OCI-LY7 (cell line): Measurements from ENCODE around the gene MRPL57. TPM values are rescaled to one million over a fixed set of nuclear protein-coding genes. Genes with fewer than 3 reads are reported as not detected.
"Not testable (repeated sequence)": the region's sequence is repeated elsewhere in the genome, so short reads cannot be mapped to it uniquely, and the experiment has no call there.

ENCODE experiments used
- BruUV-seq: library from RNA; stranded (reverse); fragments of 400-500 nt; replicated peaks from 2 replicates; lab custom pipeline; 2021; lab: Mats Ljungman, UMichigan
- CTCF ChIA-PET: fragments of 300-600 bp; sonication (Branson Sonifier 250); formaldehyde crosslinking; loops from one replicate; lab custom pipeline; 2022; ENCODE audit warnings: antibody characterized with exemption; ENCODE audit not compliant: unreplicated experiment; lab: Charles Lee
- POLR2A ChIA-PET: fragments of 300-600 bp; sonication (Branson Sonifier 250); formaldehyde crosslinking; loops from one replicate; lab custom pipeline; 2022; ENCODE audit warnings: antibody characterized with exemption; lab: Charles Lee
- DNase-seq: peaks from one replicate; pipeline ENCODE4 v3.0.0-alpha.2; 2015; ENCODE audit warnings: low spot score
- H2AFZ ChIP-seq: fragments of 200-600 bp; sonication (generic), shearing (Covaris generic); 2 replicates; pipeline ENCODE4 v1.6.1; 2014; ENCODE audit warnings: mild to moderate bottlenecking, antibody characterized with exemption, low read length, moderate library complexity
- H3K27ac ChIP-seq: fragments of 200-600 bp; sonication (generic); 2 replicates; pipeline ENCODE4 v1.5.1; 2014; ENCODE audit warnings: mixed run types, low read depth, mild to moderate bottlenecking, moderate library complexity, low read length, inconsistent platforms; ENCODE audit not compliant: poor library complexity, severe bottlenecking
- H3K36me3 ChIP-seq: fragments of 200-600 bp; sonication (generic); 2 replicates; pipeline ENCODE4 v1.6.1; 2014; ENCODE audit warnings: mild to moderate bottlenecking, antibody characterized with exemption, low read length, moderate library complexity, mixed read lengths; ENCODE audit not compliant: insufficient read depth
- H3K4me1 ChIP-seq: fragments of 200-600 bp; sonication (generic); 2 replicates; pipeline ENCODE4 v1.5.1; 2014; ENCODE audit warnings: mild to moderate bottlenecking, low read length; ENCODE audit not compliant: insufficient read depth, poor library complexity, severe bottlenecking
- H3K4me2 ChIP-seq: fragments of 200-600 bp; sonication (generic); 2 replicates; pipeline ENCODE4 v1.6.1; 2014; ENCODE audit warnings: mild to moderate bottlenecking, low read length
- H3K4me3 ChIP-seq: fragments of 200-600 bp; sonication (generic); 2 replicates; pipeline ENCODE4 v1.5.1; 2014; ENCODE audit warnings: mild to moderate bottlenecking, low read depth, low read length; ENCODE audit not compliant: poor library complexity, severe bottlenecking
- H3K79me2 ChIP-seq: fragments of 200-600 bp; sonication (generic); 2 replicates; pipeline ENCODE4 v1.6.1; 2016; ENCODE audit warnings: low read depth, mild to moderate bottlenecking, low read length, moderate library complexity, mixed read lengths; ENCODE audit not compliant: insufficient read depth
- H3K9me2 ChIP-seq: fragments of 200-600 bp; sonication (generic); 2 replicates; pipeline ENCODE4 v1.6.1; 2016; ENCODE audit warnings: mild to moderate bottlenecking, low read length, mixed read lengths; ENCODE audit not compliant: insufficient read depth
- H3K9me3 ChIP-seq: fragments of 200-600 bp; sonication (generic); 2 replicates; pipeline ENCODE4 v1.6.1; 2014; ENCODE audit warnings: mild to moderate bottlenecking, mixed run types, low read length, mixed read lengths
- H4K20me1 ChIP-seq: fragments of 200-600 bp; sonication (generic); 2 replicates; pipeline ENCODE4 v1.6.1; 2014; ENCODE audit warnings: mild to moderate bottlenecking, antibody characterized with exemption, low read length, moderate library complexity, mixed read lengths; ENCODE audit not compliant: insufficient read depth
- CTCF ChIP-seq: fragments of 200-600 bp; sonication (generic); conservative IDR thresholded peaks from 2 replicates; pipeline ENCODE4 v1.5.1; 2014; ENCODE audit warnings: mild to moderate bottlenecking, antibody characterized with exemption, low read length, moderate library complexity, mixed read lengths
- EZH2phosphoT487 ChIP-seq: fragments of 200-600 bp; sonication (generic); IDR thresholded peaks from 2 replicates; pipeline ENCODE4 v1.6.1; 2018; ENCODE audit warnings: low read depth, borderline replicate concordance, mild to moderate bottlenecking, mixed run types, antibody characterized with exemption, low read length, moderate library complexity, mixed read lengths
- intact Hi-C: fragments of 100-400 bp; cut with micrococcal nuclease; formaldehyde crosslinking; loops from one replicate; pipeline ENCODE4 v1.10.0; 2022; ENCODE audit not compliant: unreplicated experiment
- total RNA-seq, 2 experiments: library from RNA; depleted of rRNA in 1 of 2; stranded (reverse); fragments of >200 nt in 1 of 2; shearing (Covaris generic) in 1 of 2; gene quantifications; 2 replicates each; pipeline ENCODE4 v1.2.3, GENCODE V29; 2014 to 2022

Gene MRPL57
- total RNA-seq, 2 experiments from 2014 or later, result 26.3 to 52.9 TPM

GRCh38 chr13:21176982-21177284 is 475 bp downstream of the MRPL57 start:
- peaks cover 30% of the 10 kb centered on the region for H3K4me1 ChIP-seq
- intact Hi-C loops, result loop anchor here (2.0 to 5.0 kb wide), 4 partner anchors 122 to 495 kb away; partner anchors contain the start of genes FGF9 and MICU2
- H4K20me1 ChIP-seq, result peaks cover 7% of the 10 kb centered on the region
- ChIA-PET POLR2A (interaction anchor here (0.5 to 3.1 kb wide), 16 partner anchors 10 to 1217 kb away, joined by 3 to 26 read pairs (median 5); partner anchors contain the start of gene MICU2), CTCF (no interaction called here)
- H3K9me2 ChIP-seq, result no peaks in the 10 kb centered on the region
- peaks cover 36% of the 10 kb centered on the region for H3K36me3 ChIP-seq
- peak overlapping the region; percentile 86 for H3K4me3 ChIP-seq
- no peaks in the 10 kb centered on the region for H3K9me3 ChIP-seq
- no peak for TF ChIP-seq EZH2phosphoT487
- no peak for TF ChIP-seq CTCF
- peak overlapping the region; percentile 75 for H3K27ac ChIP-seq
- BruUV-seq, result TSS peak; percentile 92
- peak overlapping the region; percentile 26 for H2AFZ ChIP-seq
- peak overlapping the region; percentile 95 for H3K4me2 ChIP-seq
- peaks cover 65% of the 10 kb centered on the region for H3K79me2 ChIP-seq
- DNase-seq, result no peak

GRCh38 chr13:21181671-21182070 is 5.2 kb downstream of the MRPL57 start:
- no peak overlapping the region for H2AFZ ChIP-seq
- H3K4me2 ChIP-seq, result no peak overlapping the region
- CTCF ChIA-PET, result no interaction called here
- BruUV-seq, result no TSS peak
- no peak for TF ChIP-seq EZH2phosphoT487
- no peak for TF ChIP-seq CTCF
- no peak for DNase-seq
- H3K9me2 ChIP-seq, result no peaks in the 10 kb centered on the region
- H3K27ac ChIP-seq, result no peak overlapping the region
- no peak overlapping the region for H3K4me3 ChIP-seq
- H3K36me3 ChIP-seq, result peaks cover 15% of the 10 kb centered on the region
- no peaks in the 10 kb centered on the region for H3K9me3 ChIP-seq
- no peaks in the 10 kb centered on the region; the same call in 1 of the 2 replicates for H4K20me1 ChIP-seq
- peaks cover 25% of the 10 kb centered on the region for H3K79me2 ChIP-seq
- POLR2A ChIA-PET, result no interaction called here
- intact Hi-C loops, result loop anchor here (2.0 kb wide), 1 partner anchor 239 kb away; no protein-coding TSS in a partner anchor
- peaks cover 13% of the 10 kb centered on the region for H3K4me1 ChIP-seq

GRCh38 chr13:21186410-21186809 is 10.0 kb downstream of the MRPL57 start:
- H4K20me1 ChIP-seq, H3K27ac ChIP-seq, H3K9me3 ChIP-seq, H3K4me1 ChIP-seq, H3K4me3 ChIP-seq, intact Hi-C loops, CTCF ChIA-PET, H3K79me2 ChIP-seq, H2AFZ ChIP-seq, BruUV-seq, POLR2A ChIA-PET, H3K9me2 ChIP-seq, H3K4me2 ChIP-seq, DNase-seq, H3K36me3 ChIP-seq: not testable (repeated sequence)

- H4K20me1 ChIP-seq, H3K4me1 ChIP-seq, H3K27ac ChIP-seq, intact Hi-C loops, H3K79me2 ChIP-seq, H3K36me3 ChIP-seq, H2AFZ ChIP-seq, DNase-seq, BruUV-seq, CTCF ChIA-PET, H3K9me2 ChIP-seq, H3K4me2 ChIP-seq, H3K4me3 ChIP-seq, H3K9me3 ChIP-seq: not testable (repeated sequence)
- POLR2A ChIA-PET, result interaction anchor here (0.7 kb wide), 1 partner anchor 391 kb away, joined by 5 read pairs; no protein-coding TSS in a partner anchor
These were observed 18.3 kb downstream of the MRPL57 start for GRCh38 chr13:21194756-21195155.

- H3K36me3 ChIP-seq, H4K20me1 ChIP-seq, POLR2A ChIA-PET, H3K9me3 ChIP-seq, BruUV-seq, DNase-seq, H3K4me3 ChIP-seq, H3K4me2 ChIP-seq, H2AFZ ChIP-seq, intact Hi-C loops, H3K27ac ChIP-seq, H3K4me1 ChIP-seq, H3K79me2 ChIP-seq, H3K9me2 ChIP-seq, CTCF ChIA-PET: not testable (repeated sequence)
These were observed 21.3 kb downstream of the MRPL57 start for GRCh38 chr13:21197606-21198225.
